Subcutaneous abdominal adipose tissue (tissue), 5 donors: Measurements from ENCODE around the gene LBHD1.
A peak's percentile ranks its signal among the peaks of the same experiment; 100 is the strongest.
"Not testable (repeated sequence)": the region's sequence is repeated elsewhere in the genome, so short reads cannot be mapped to it uniquely, and the experiment has no call there.

Experiments
- H3K27ac ChIP-seq: one replicate; pipeline ENCODE4 v1.7.0; 2013; ENCODE audit warnings: low read depth, mild to moderate bottlenecking, inconsistent platforms, low read length, moderate library complexity
- H3K27me3 ChIP-seq, 5 donors: one replicate each; pipeline ENCODE4 v1.7.0; 2013; ENCODE audit warnings: low read length in 5 of 5, inconsistent platforms in 1 of 5; ENCODE audit not compliant: control insufficient read depth in 5 of 5, insufficient read depth in 4 of 5
- H3K36me3 ChIP-seq, 5 donors: one replicate each; pipeline ENCODE4 v1.7.0; 2013; ENCODE audit warnings: low read length in 5 of 5; ENCODE audit not compliant: control insufficient read depth in 5 of 5, insufficient read depth in 5 of 5
- H3K4me1 ChIP-seq, 5 donors: one replicate each; pipeline ENCODE4 v1.7.0; 2013; ENCODE audit warnings: low read length in 5 of 5, mild to moderate bottlenecking in 3 of 5, moderate library complexity in 1 of 5; ENCODE audit not compliant: control insufficient read depth in 5 of 5, insufficient read depth in 5 of 5
- H3K4me3 ChIP-seq, 5 donors: one replicate each; pipeline ENCODE4 v1.7.0; 2013; ENCODE audit warnings: low read length in 5 of 5, low read depth in 1 of 5
- H3K9ac ChIP-seq, 5 donors: one replicate each; pipeline ENCODE4 v1.7.0; 2013; ENCODE audit warnings: low read length in 5 of 5, mild to moderate bottlenecking in 4 of 5, moderate library complexity in 3 of 5
- H3K9me3 ChIP-seq, 5 donors: one replicate each; pipeline ENCODE4 v1.7.0; 2013; ENCODE audit warnings: low read length in 5 of 5; ENCODE audit not compliant: control insufficient read depth in 5 of 5
- donor health status: healthy.
- donor health status: healthy.
- donor health status: healthy.
- donor health status: healthy.
- donor health status: healthy.

Gene LBHD1

GRCh38 chr11:62709247-62710000 is 37.4 kb upstream of the LBHD1 start:
- no peaks in the 10 kb centered on the region for H3K27me3 ChIP-seq
- peaks cover 4 to 50% (median 47%) of the 10 kb centered on the region in 5 donors for H3K4me1 ChIP-seq
- peak overlapping the region; percentile 71 to 97 (median 82) for H3K4me3 ChIP-seq
- peaks cover 3 to 37% (median 25%) of the 10 kb centered on the region in 5 donors for H3K36me3 ChIP-seq
- H3K9ac ChIP-seq = peak overlapping the region; percentile 75 to 98 (median 96)
- no peaks in the 10 kb centered on the region for H3K9me3 ChIP-seq
- peak overlapping the region; percentile 99 for H3K27ac ChIP-seq

- Histone ChIP-seq H3K4me1 (peaks cover 4 to 50% (median 47%) of the 10 kb centered on the region in 5 donors), H3K36me3 (peaks cover 0 to 32% (median 21%) of the 10 kb centered on the region in 5 donors), H3K27ac (peak overlapping the region; percentile 99), H3K9me3 (no peaks in the 10 kb centered on the region), H3K4me3 (peak overlapping the region; percentile 71 to 97 (median 82)), H3K9ac (peak overlapping the region; percentile 68 to 98 (median 95)), H3K27me3 (no peaks in the 10 kb centered on the region)
Measured at GRCh38 chr11:62708793-62709192, 36.7 kb upstream of the LBHD1 start.

GRCh38 chr11:62708392-62708791 is 36.3 kb upstream of the LBHD1 start:
- Histone ChIP-seq H3K4me1 (peaks cover 4 to 47% (median 43%) of the 10 kb centered on the region in 5 donors), H3K9ac (peak overlapping the region in 4 of 5 donors; percentile 50 to 96 (median 82)), H3K9me3 (no peaks in the 10 kb centered on the region), H3K27me3 (no peaks in the 10 kb centered on the region), H3K27ac (peak overlapping the region; percentile 99), H3K4me3 (peak overlapping the region in 4 of 5 donors; percentile 71 to 97 (median 84)), H3K36me3 (peaks cover 0 to 28% (median 17%) of the 10 kb centered on the region in 5 donors)

GRCh38 chr11:62707277-62707861 is 35.3 kb upstream of the LBHD1 start, which contains the start of the genes BSCL2 and GNG3:
BSCL2 (minus strand) TSS chr11:62707424; CDS start chr11:62707195, 229 bp downstream.
GNG3 (plus strand) TSS chr11:62707676; CDS start chr11:62708296, 620 bp downstream.
- no peaks in the 10 kb centered on the region for H3K9me3 ChIP-seq
- peak within 1 kb of the TSS in 4 of 5 donors; percentile 35 to 95 (median 59) for H3K9ac ChIP-seq
- no peaks in the 10 kb centered on the region for H3K27me3 ChIP-seq
- H3K4me1 ChIP-seq = peaks cover 4 to 45% (median 36%) of the 10 kb centered on the region in 5 donors
- H3K36me3 ChIP-seq = peaks cover 0 to 18% (median 13%) of the 10 kb centered on the region in 5 donors
- peak within 1 kb of the TSS; percentile 41 for H3K27ac ChIP-seq
- peak within 1 kb of the TSS; percentile 80 to 97 (median 84) for H3K4me3 ChIP-seq

- Histone ChIP-seq H3K4me1 (peaks cover 4 to 45% (median 36%) of the 10 kb centered on the region in 5 donors), H3K36me3 (peaks cover 0 to 14% (median 11%) of the 10 kb centered on the region in 5 donors), H3K27me3 (no peaks in the 10 kb centered on the region), H3K9me3 (no peaks in the 10 kb centered on the region), H3K4me3 (peak overlapping the region; percentile 51 to 85 (median 80)), H3K9ac (peak overlapping the region in 2 of 5 donors; percentile 35 to 48), H3K27ac (peak overlapping the region; percentile 41)
Measured at GRCh38 chr11:62706850-62707247, 34.8 kb upstream of the LBHD1 start.

- peak overlapping the region; percentile 81 for H3K27ac ChIP-seq
- peaks cover 4 to 45% (median 36%) of the 10 kb centered on the region in 5 donors for H3K4me1 ChIP-seq
- H3K36me3 ChIP-seq = peaks cover 2 to 14% (median 7%) of the 10 kb centered on the region in 5 donors
- H3K9me3 ChIP-seq = no peaks in the 10 kb centered on the region
- H3K27me3 ChIP-seq = no peaks in the 10 kb centered on the region
- H3K9ac ChIP-seq = peak overlapping the region; percentile 10 to 89 (median 72)
- H3K4me3 ChIP-seq = peak overlapping the region; percentile 75 to 90 (median 84)
Measured at GRCh38 chr11:62705880-62706849, 34.1 kb upstream of the LBHD1 start.

- Histone ChIP-seq H3K27me3 (no peaks in the 10 kb centered on the region), H3K4me3 (peak overlapping the region; percentile 68 to 90 (median 84)), H3K9me3 (no peaks in the 10 kb centered on the region), H3K9ac (peak overlapping the region; percentile 10 to 89 (median 72)), H3K36me3 (peaks cover 0 to 12% (median 4%) of the 10 kb centered on the region in 5 donors), H3K4me1 (peaks cover 4 to 41% (median 34%) of the 10 kb centered on the region in 5 donors), H3K27ac (peak overlapping the region; percentile 81)
Measured at GRCh38 chr11:62705413-62705812, 33.3 kb upstream of the LBHD1 start.

- Histone ChIP-seq H3K36me3 (peaks cover 0 to 12% (median 4%) of the 10 kb centered on the region in 5 donors), H3K4me1 (peaks cover 2 to 26% (median 23%) of the 10 kb centered on the region in 5 donors)
- not testable (repeated sequence) for H3K27ac ChIP-seq, H3K9me3 ChIP-seq, H3K27me3 ChIP-seq, H3K9ac ChIP-seq, H3K4me3 ChIP-seq
Measured at GRCh38 chr11:62703921-62704320, 31.9 kb upstream of the LBHD1 start.

- Histone ChIP-seq H3K4me3 (no peak overlapping the region), H3K9me3 (no peaks in the 10 kb centered on the region), H3K9ac (no peak overlapping the region), H3K36me3 (peaks cover 0 to 12% (median 4%) of the 10 kb centered on the region in 5 donors), H3K27ac (no peak overlapping the region), H3K27me3 (no peaks in the 10 kb centered on the region), H3K4me1 (peaks cover 2 to 19% (median 16%) of the 10 kb centered on the region in 5 donors)
Measured at GRCh38 chr11:62702246-62702645, 30.2 kb upstream of the LBHD1 start.
